A673 (cell line): Measurements from ENCODE around the gene ARHGAP15. TPM values are rescaled to one million over a fixed set of nuclear protein-coding genes. Genes with fewer than 3 reads are reported as not detected.

ENCODE experiments used
- BruUV-seq: library from RNA; stranded (reverse); fragments of 400-500 nt; replicated peaks from 2 replicates; lab custom pipeline; 2021; lab: Mats Ljungman, UMichigan
- CTCF ChIA-PET: fragments of 300-600 bp; sonication (Branson Sonifier 250); formaldehyde crosslinking; loops from one replicate; lab custom pipeline; 2022; ENCODE audit warnings: antibody characterized with exemption; lab: Charles Lee
- POLR2A ChIA-PET: fragments of 300-600 bp; sonication (Branson Sonifier 250); formaldehyde crosslinking; loops from one replicate; lab custom pipeline; 2022; ENCODE audit warnings: antibody characterized with exemption; ENCODE audit not compliant: low non-redundant PET; lab: Charles Lee
- DNase-seq: peaks from one replicate; pipeline ENCODE4 v3.0.0-alpha.2; 2015; ENCODE audit warnings: low spot score
- H3K27ac ChIP-seq: fragments of 200-600 bp; sonication (generic); 2 replicates; pipeline ENCODE4 v1.5.1; 2016; ENCODE audit warnings: mixed run types, low read depth, mild to moderate bottlenecking, mixed read lengths, antibody characterized with exemption, low read length; ENCODE audit not compliant: poor library complexity, severe bottlenecking
- H3K27me3 ChIP-seq: fragments of 200-600 bp; sonication (generic); replicated peaks from 2 replicates; pipeline ENCODE4 v1.6.1; 2017; ENCODE audit warnings: mixed run types, low read depth, mild to moderate bottlenecking, mixed read lengths, antibody characterized with exemption, low read length; ENCODE audit not compliant: insufficient read depth, poor library complexity
- H3K36me3 ChIP-seq: fragments of 200-600 bp; sonication (generic); 2 replicates; pipeline ENCODE4 v1.6.1; 2016; ENCODE audit warnings: mixed run types, mild to moderate bottlenecking, mixed read lengths, antibody characterized with exemption, low read length; ENCODE audit not compliant: insufficient read depth, poor library complexity, severe bottlenecking
- H3K4me1 ChIP-seq: fragments of 200-600 bp; sonication (generic); 2 replicates; pipeline ENCODE4 v1.6.1; 2017; ENCODE audit warnings: mixed run types, mild to moderate bottlenecking, mixed read lengths, antibody characterized with exemption, low read length; ENCODE audit not compliant: insufficient read depth, poor library complexity, severe bottlenecking
- H3K4me3 ChIP-seq: fragments of 200-600 bp; sonication (generic); 2 replicates; pipeline ENCODE4 v1.5.1; 2016; ENCODE audit warnings: low read depth, mixed run types, mild to moderate bottlenecking, mixed read lengths, low read length; ENCODE audit not compliant: poor library complexity, severe bottlenecking
- H3K9me3 ChIP-seq: fragments of 200-600 bp; sonication (generic); 2 replicates; pipeline ENCODE4 v1.6.1; 2016; ENCODE audit warnings: mixed run types, low read depth, mild to moderate bottlenecking, mixed read lengths, antibody characterized with exemption, low read length; ENCODE audit not compliant: poor library complexity, severe bottlenecking
- EZH2 ChIP-seq: fragments of 200-600 bp; sonication (generic); IDR thresholded peaks from 2 replicates; pipeline ENCODE4 v1.6.1; 2017; ENCODE audit warnings: borderline replicate concordance, low read depth, mild to moderate bottlenecking, mixed read lengths, antibody characterized with exemption, low read length; ENCODE audit not compliant: poor library complexity, severe bottlenecking
- intact Hi-C: fragments of 100-400 bp; cut with micrococcal nuclease; formaldehyde crosslinking; loops from one replicate; pipeline ENCODE4 v1.10.0; 2022; ENCODE audit not compliant: unreplicated experiment
- total RNA-seq: library from RNA; stranded (reverse); gene quantifications from 2 replicates; pipeline ENCODE4 v1.2.3, GENCODE V29; 2021
- TF ChIP-seq, protein P1 (sequence below): fragments of 300-800, 200-600 bp; sonication (generic); conservative IDR thresholded peaks from 2 replicates; pipeline ENCODE4 v1.5.1; 2017; ENCODE audit warnings: low read depth, mild to moderate bottlenecking, antibody characterized with exemption, low read length, moderate library complexity, mixed read lengths

Gene ARHGAP15
- total RNA-seq, 1 experiment from 2014 or later: not detected

DNA sequence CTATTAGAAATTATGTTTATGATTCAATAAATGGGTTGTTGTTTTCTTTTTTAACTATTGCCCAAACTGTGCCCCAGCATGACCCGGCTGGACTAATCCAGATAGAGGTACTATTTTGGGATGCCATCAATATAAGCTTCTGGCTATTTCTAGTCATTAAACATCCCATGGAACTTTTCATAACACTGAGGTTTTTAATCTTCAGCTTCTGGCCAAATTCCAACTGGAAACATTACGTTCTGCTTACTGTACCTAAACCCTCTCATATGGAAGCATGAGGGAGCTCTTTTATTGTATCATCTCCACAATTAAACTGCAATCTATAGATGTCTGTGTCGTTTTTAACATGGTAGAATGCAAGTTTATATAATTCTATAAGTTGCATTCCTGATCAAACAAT, 674.7 kb downstream of the ARHGAP15 start:
- H3K9me3 ChIP-seq: no peaks in the 10 kb centered on the region
- POLR2A ChIA-PET: no interaction called here
- H3K27me3 ChIP-seq: no peaks in the 10 kb centered on the region
- H3K27ac ChIP-seq: no peak overlapping the region
- no peak overlapping the region for H3K4me3 ChIP-seq
- H3K36me3 ChIP-seq: no peaks in the 10 kb centered on the region
- H3K4me1 ChIP-seq: peaks cover 7% of the 10 kb centered on the region
- DNase-seq: no peak
- CTCF ChIA-PET: interaction anchor here (1.1 kb wide), 1 partner anchor 10 kb away, joined by 3 read pairs; no protein-coding TSS in a partner anchor
- intact Hi-C loops: no loop called here
- BruUV-seq: no TSS peak
- TF ChIP-seq, protein P1, sequence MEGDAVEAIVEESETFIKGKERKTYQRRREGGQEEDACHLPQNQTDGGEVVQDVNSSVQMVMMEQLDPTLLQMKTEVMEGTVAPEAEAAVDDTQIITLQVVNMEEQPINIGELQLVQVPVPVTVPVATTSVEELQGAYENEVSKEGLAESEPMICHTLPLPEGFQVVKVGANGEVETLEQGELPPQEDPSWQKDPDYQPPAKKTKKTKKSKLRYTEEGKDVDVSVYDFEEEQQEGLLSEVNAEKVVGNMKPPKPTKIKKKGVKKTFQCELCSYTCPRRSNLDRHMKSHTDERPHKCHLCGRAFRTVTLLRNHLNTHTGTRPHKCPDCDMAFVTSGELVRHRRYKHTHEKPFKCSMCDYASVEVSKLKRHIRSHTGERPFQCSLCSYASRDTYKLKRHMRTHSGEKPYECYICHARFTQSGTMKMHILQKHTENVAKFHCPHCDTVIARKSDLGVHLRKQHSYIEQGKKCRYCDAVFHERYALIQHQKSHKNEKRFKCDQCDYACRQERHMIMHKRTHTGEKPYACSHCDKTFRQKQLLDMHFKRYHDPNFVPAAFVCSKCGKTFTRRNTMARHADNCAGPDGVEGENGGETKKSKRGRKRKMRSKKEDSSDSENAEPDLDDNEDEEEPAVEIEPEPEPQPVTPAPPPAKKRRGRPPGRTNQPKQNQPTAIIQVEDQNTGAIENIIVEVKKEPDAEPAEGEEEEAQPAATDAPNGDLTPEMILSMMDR: no peak
- no peak for TF ChIP-seq EZH2

- H3K9me3 ChIP-seq: no peaks in the 10 kb centered on the region
- ChIA-PET CTCF (interaction anchor here (0.6 kb wide), 1 partner anchor 542 kb away, joined by 3 read pairs; no protein-coding TSS in a partner anchor), POLR2A (no interaction called here)
- H3K27me3 ChIP-seq: no peaks in the 10 kb centered on the region
- no TSS peak for BruUV-seq
- no peak for DNase-seq
- no peak for TF ChIP-seq EZH2
- H3K27ac ChIP-seq: no peak overlapping the region
- no peak overlapping the region for H3K4me3 ChIP-seq
- H3K36me3 ChIP-seq: no peaks in the 10 kb centered on the region
- intact Hi-C loops: no loop called here
- H3K4me1 ChIP-seq: peaks cover 7% of the 10 kb centered on the region
Observed at GRCh38 chr2:143805666-143806065, 676.4 kb downstream of the ARHGAP15 start.

- Histone ChIP-seq H3K27me3 (no peaks in the 10 kb centered on the region), H3K36me3 (no peaks in the 10 kb centered on the region), H3K9me3 (no peaks in the 10 kb centered on the region), H3K27ac (no peak overlapping the region), H3K4me1 (peaks cover 7% of the 10 kb centered on the region), H3K4me3 (no peak overlapping the region)
- intact Hi-C loops: no loop called here
- no peak for DNase-seq
- ChIA-PET POLR2A (no interaction called here), CTCF (no interaction called here)
- no TSS peak for BruUV-seq
- TF ChIP-seq EZH2: no peak
- TF ChIP-seq, protein P1: no peak
Observed at GRCh38 chr2:143807192-143807591, 678.0 kb downstream of the ARHGAP15 start.

DNA sequence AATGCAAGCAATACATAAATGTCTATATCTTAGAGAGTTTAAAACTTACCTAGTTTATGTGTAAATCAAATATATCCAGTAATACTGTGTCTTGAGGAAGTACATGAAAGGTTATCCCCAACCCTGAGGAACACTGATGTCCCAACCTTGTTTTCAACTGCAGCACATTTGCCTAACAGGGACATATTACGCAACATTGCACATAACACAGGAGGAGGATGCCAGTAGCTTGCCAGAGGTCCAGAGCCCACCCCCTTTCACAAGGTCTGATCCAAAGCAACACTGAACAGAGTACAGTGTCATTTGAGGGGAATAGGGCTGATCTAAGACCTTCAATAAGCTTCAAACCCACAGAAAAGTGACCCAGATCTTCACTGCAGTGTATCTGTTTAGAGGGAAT, 678.5 kb downstream of the ARHGAP15 start:
- Histone ChIP-seq H3K9me3 (no peaks in the 10 kb centered on the region), H3K27ac (no peak overlapping the region), H3K27me3 (no peaks in the 10 kb centered on the region), H3K4me3 (no peak overlapping the region), H3K36me3 (no peaks in the 10 kb centered on the region), H3K4me1 (peaks cover 7% of the 10 kb centered on the region)
- peak; percentile 19 for DNase-seq
- POLR2A ChIA-PET: no interaction called here
- BruUV-seq: no TSS peak
- intact Hi-C loops: no loop called here
- CTCF ChIA-PET: interaction anchor here (0.5 kb wide), 1 partner anchor 19 kb away, joined by 9 read pairs; no protein-coding TSS in a partner anchor
- TF ChIP-seq EZH2: no peak
- TF ChIP-seq, protein P1: no peak
